GM12878 (cell line): Measurements from ENCODE around the gene PADI4. TPM values are rescaled to one million over a fixed set of nuclear protein-coding genes. Genes with fewer than 3 reads are reported as not detected.
"Not testable (repeated sequence)": the region's sequence is repeated elsewhere in the genome, so short reads cannot be mapped to it uniquely, and the experiment has no call there.

Experiments used
- ATAC-seq: fragments of 200-7000 bp; cut with Tn5 transposase; 3 replicates; pipeline ENCODE4 v1.9.1; 2020; ENCODE audit warnings: mild to moderate bottlenecking, moderate library complexity
- BruUV-seq: library from RNA; stranded (reverse); fragments of 400-500 nt; replicated peaks from 2 replicates; lab custom pipeline; 2021; lab: Mats Ljungman, UMichigan
- CTCF ChIA-PET: fragments of 300-600 bp; sonication (Branson Sonifier 250); formaldehyde crosslinking; extraction: SDS; loops from one replicate; lab custom pipeline; 2021; ENCODE audit warnings: inconsistent platforms; lab: Yijun Ruan, JAX
- POLR2A ChIA-PET: fragments of 350-600 bp; formaldehyde crosslinking; extraction: SDS; loops from one replicate; lab custom pipeline; 2021; ENCODE audit warnings: inconsistent platforms; lab: Charles Lee
- RAD21 ChIA-PET: fragments of 300-600 bp; sonication (Branson Sonifier 250); formaldehyde crosslinking; loops from one replicate; lab custom pipeline; 2023; ENCODE audit warnings: antibody characterized with exemption; ENCODE audit not compliant: unreplicated experiment; lab: Charles Lee
- SMC1A ChIA-PET: fragments of 300-600 bp; sonication (Branson Sonifier 250); formaldehyde crosslinking; loops from one replicate; lab custom pipeline; 2023; ENCODE audit not compliant: unreplicated experiment, uncharacterized antibody; lab: Charles Lee
- DNase-seq: peaks from one replicate; pipeline ENCODE4 v3.0.0-alpha.2; 2011; ENCODE audit warnings: low read depth, low spot score
- FAIRE-seq: peaks from 3 replicates; lab custom pipeline; 2011; peaks lifted over from hg19 to GRCh38; lab: Jason Lieb, UNC
- H2AFZ ChIP-seq: 2 replicates; pipeline ENCODE4 v1.6.0; 2011; ENCODE audit warnings: low read depth, low read length, control low read depth; ENCODE audit not compliant: control insufficient read depth
- H3K27ac ChIP-seq: 2 replicates; pipeline ENCODE4 v1.5.1; 2011; ENCODE audit warnings: control low read depth; ENCODE audit not compliant: control insufficient read depth, insufficient read depth
- H3K27me3 ChIP-seq, 2 experiments: replicated peaks in 1 of 2; 2 replicates each; pipeline versions ENCODE4 v1.6.0 to v1.6.1; 2011; ENCODE audit warnings: low read length in 1 of 2; ENCODE audit not compliant: control insufficient read depth in 2 of 2, insufficient read depth in 2 of 2
- H3K36me3 ChIP-seq, 2 experiments: 2 replicates each; pipeline ENCODE4 v1.5.1; 2011; ENCODE audit warnings: low read length in 1 of 2; ENCODE audit not compliant: control insufficient read depth in 2 of 2, insufficient read depth in 2 of 2
- H3K4me1 ChIP-seq: 2 replicates; pipeline ENCODE4 v1.6.1; 2011; ENCODE audit warnings: mild to moderate bottlenecking, low read length, moderate library complexity, mixed read lengths; ENCODE audit not compliant: control insufficient read depth, insufficient read depth
- H3K4me2 ChIP-seq: 2 replicates; pipeline ENCODE4 v1.6.0; 2011; ENCODE audit warnings: control low read depth; ENCODE audit not compliant: control insufficient read depth, insufficient read depth
- H3K4me3 ChIP-seq: fragments of 200-600 bp; sonication (generic); 2 replicates; pipeline ENCODE4 v1.5.1; 2016
- H3K79me2 ChIP-seq: 2 replicates; pipeline ENCODE4 v1.6.0; 2011; ENCODE audit warnings: low read length; ENCODE audit not compliant: control insufficient read depth, insufficient read depth
- H3K9ac ChIP-seq: 2 replicates; pipeline ENCODE4 v1.8.0; 2011; ENCODE audit warnings: low read length, control low read depth, mixed read lengths; ENCODE audit not compliant: control insufficient read depth, insufficient read depth
- H3K9me3 ChIP-seq: replicated peaks from 3 replicates; pipeline ENCODE4 v1.5.1; 2011; ENCODE audit warnings: mild to moderate bottlenecking, low read length; ENCODE audit not compliant: control insufficient read depth, insufficient read depth
- H4K20me1 ChIP-seq: 2 replicates; pipeline ENCODE4 v1.6.0; 2011; ENCODE audit not compliant: control insufficient read depth, insufficient read depth
- CUX1 ChIP-seq: IDR thresholded peaks from 2 replicates; pipeline ENCODE4 v1.6.1; 2012; ENCODE audit warnings: improper control_type of control experiment, low read depth, low read length; ENCODE audit not compliant: insufficient replicate concordance
- NR2F1 ChIP-seq: fragments of 450-650 bp; conservative IDR thresholded peaks from 2 replicates; pipeline ENCODE4 v1.6.1; 2017; ENCODE audit warnings: mild to moderate bottlenecking
- PRDM15 ChIP-seq: fragments of 450-650 bp; formaldehyde crosslinking; IDR thresholded peaks from 2 replicates; pipeline ENCODE4 v1.4.0; 2020; ENCODE audit warnings: mild to moderate bottlenecking, moderate library complexity
- WGBS: methylation state at CpG from one replicate; pipeline ENCODE4 v1.1.6; 2016; ENCODE audit warnings: low lambda C conversion rate; ENCODE audit not compliant: insufficient replicate concordance, insufficient coverage; ENCODE audit errors: missing lambda C conversion rate; 5-methylcytosine and 5-hydroxymethylcytosine counted together
- in situ Hi-C: fragments of 300-500 bp; cut with MboI; formaldehyde crosslinking; loops from 9 replicates; pipeline ENCODE4 v1.14.3; 2018; ENCODE audit warnings: mixed read lengths
- intact Hi-C: fragments of 100-400 bp; cut with micrococcal nuclease; formaldehyde crosslinking; loops from one replicate; pipeline ENCODE4 v1.14.2; 2022; ENCODE audit not compliant: unreplicated experiment
- polyA plus RNA-seq, 11 experiments: library from polyadenylated mRNA; depleted of rRNA in 4 of 11; unstranded in 6 of 11; stranded (reverse) in 5 of 11; fragments of >200 nt; fragmentation: Nextera tagmentation in 4 of 11; fragmentation: Illumina TruSeq in 1 of 11; extraction: Ambion mirVana in 4 of 11; extraction: Trizol in 1 of 11; gene quantifications; 1 replicate in 1 of 11; 2 replicates in 10 of 11; pipeline versions ENCODE4 v1.2.1 to v1.2.3, GENCODE V29; 2011 to 2016; ENCODE audit warnings: inconsistent platforms in 2 of 11, missing spikeins in 2 of 11, low read depth in 1 of 11
- total RNA-seq, 4 experiments: library from RNA; depleted of rRNA in 3 of 4; stranded (reverse); fragments of >200 nt in 3 of 4; fragmentation: Illumina TruSeq in 1 of 4; extraction: Trizol in 1 of 4; gene quantifications; 2 replicates each; pipeline versions ENCODE4 v1.2.1 to v1.2.3, GENCODE V29; 2013 to 2021

PADI4 gene
- total and polyA plus RNA-seq, 10 of the 15 experiments (the other 5 are each of a cell fraction or from before 2014, with no cell fraction given), result 0.08 to 0.47 (median 0.15) TPM; not detected in 3

GRCh38 chr1:17342014-17342441 lies 34.0 kb downstream of the PADI4 start (continued):
- no peak for TF ChIP-seq PRDM15 (CRISPR knock-in tag)
- no peak for TF ChIP-seq NR2F1
- no peak for TF ChIP-seq CUX1

- CTCF ChIA-PET, result not testable (repeated sequence)
Measured at GRCh38 chr1:17345506-17345905, 37.5 kb downstream of the PADI4 start.

More at GRCh38 chr1:17345506-17345905, 37.5 kb downstream of the PADI4 start:
- H3K27me3 ChIP-seq, H3K4me2 ChIP-seq, DNase-seq, H3K27ac ChIP-seq, H3K4me3 ChIP-seq, H4K20me1 ChIP-seq, H2AFZ ChIP-seq, H3K36me3 ChIP-seq, BruUV-seq, FAIRE-seq, RAD21 ChIA-PET, SMC1A ChIA-PET, H3K79me2 ChIP-seq, POLR2A ChIA-PET, H3K9me3 ChIP-seq, H3K4me1 ChIP-seq, in situ Hi-C loops, intact Hi-C loops, H3K9ac ChIP-seq, ATAC-seq: not testable (repeated sequence)
- WGBS, result 69% methylated on average over 5 of the region's 5 CpGs
